NCI-H2107 treated with DMSO at 0.1 percent for 48 hours (cell line): Measurements from ENCODE around the gene ANKRD13D.
A peak's percentile ranks its signal among the peaks of the same experiment; 100 is the strongest.

Experiments used
- DNase-seq: peaks from one replicate; lab custom pipeline; 2025; ENCODE audit not compliant: unreplicated experiment; lab: John Stamatoyannopoulos, UW

The ANKRD13D gene

GRCh38 chr11:67273260-67273990 lies 15.7 kb upstream of the ANKRD13D start:
- no peak for DNase-seq

- no peak for DNase-seq
Measured at GRCh38 chr11:67274768-67275605, 14.1 kb upstream of the ANKRD13D start.

GRCh38 chr11:67275606-67276409 lies 13.3 kb upstream of the ANKRD13D start:
- DNase-seq: no peak

DNA sequence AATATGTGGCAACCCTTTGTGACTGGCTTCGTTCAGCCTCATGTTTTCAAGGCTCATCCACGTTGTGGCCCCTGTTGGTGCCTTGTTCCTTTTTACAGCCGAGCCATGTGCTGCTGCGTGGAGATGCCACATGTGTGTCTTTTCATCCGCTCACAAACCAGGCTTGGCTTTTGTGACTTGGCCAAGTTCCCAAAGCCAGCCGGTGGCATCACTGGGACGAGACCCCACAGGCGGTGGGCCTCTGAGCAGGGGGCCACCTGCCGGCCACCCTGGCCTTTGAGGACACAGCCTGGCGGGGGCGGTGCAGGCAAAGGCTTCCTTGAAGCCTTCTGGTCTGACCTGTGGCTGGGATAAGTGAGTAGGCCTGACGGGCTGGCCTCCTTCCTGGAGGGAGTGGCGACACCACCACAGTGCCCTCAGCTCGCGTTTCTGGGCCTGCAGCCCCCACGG lies 12.3 kb upstream of the ANKRD13D start:
- DNase-seq: no peak

- peak; percentile 81 for DNase-seq
Measured at GRCh38 chr11:67277231-67277961, 11.7 kb upstream of the ANKRD13D start.

DNA sequence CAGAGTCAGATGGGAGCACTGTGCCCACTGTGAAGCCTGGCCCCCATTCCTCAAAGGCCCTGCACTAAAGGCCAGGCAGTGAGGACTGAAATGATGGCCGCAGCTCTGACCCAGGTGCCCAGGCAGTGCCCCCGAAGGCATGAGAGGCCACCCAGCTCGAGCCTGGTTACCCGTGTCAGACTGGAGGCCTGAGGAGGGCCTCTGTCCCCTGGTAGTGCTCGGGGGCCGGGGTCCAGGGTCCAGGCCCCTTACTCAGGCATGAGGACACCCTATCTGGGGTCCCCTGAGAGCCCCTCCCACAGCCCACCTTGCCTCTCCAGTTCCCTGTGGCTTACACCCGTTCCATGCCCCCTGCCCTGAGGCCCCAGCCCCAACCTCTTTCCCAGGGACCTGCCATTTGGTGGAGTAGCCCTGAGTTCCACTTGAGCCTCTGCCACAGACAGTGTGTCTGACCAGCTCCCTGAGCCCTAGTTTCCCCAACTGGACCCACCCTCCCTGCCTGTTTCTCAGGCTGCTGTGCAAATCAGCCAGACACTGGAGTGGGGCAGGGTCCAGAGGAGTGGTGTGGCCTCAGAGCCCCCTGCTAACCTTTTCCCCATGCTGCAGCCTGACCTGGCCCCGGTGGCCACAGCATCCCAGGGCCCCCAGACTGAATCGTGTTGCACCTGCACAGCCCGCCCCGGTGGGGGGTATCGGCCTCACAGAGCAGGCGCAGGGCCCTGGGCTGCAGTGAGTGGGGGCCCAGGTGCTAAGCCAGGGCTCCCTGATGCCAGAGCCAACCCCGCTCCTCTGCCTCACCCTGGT lies 10.8 kb upstream of the ANKRD13D start:
- no peak for DNase-seq

DNA sequence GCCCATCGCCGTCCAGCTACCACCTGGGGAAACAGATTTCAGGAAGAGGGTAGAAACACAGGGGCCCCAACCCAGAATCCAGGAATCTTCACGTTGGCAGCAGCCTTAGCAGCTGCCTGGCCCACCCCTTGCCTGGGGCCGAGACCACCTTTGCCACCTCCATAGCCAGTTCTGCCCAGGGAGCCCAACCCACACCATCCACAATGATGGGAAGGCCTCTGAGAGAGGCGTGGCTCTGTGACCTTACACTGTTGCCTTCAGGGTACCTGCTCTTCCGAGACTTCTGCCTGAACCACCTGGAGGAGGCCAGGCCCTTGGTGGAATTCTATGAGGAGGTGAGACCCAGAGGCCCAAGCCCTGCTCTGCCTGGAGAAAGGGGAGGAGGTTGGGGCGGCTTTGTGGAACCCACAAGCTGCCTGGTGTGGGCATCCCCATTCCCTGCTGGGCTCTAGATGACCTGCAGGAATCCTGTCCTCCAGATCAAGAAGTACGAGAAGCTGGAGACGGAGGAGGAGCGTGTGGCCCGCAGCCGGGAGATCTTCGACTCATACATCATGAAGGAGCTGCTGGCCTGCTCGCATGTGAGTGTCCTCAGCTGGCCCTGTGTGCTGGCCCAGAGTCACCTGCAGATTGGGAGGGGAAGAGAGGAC lies 10.0 kb upstream of the ANKRD13D start:
- no peak for DNase-seq

DNA sequence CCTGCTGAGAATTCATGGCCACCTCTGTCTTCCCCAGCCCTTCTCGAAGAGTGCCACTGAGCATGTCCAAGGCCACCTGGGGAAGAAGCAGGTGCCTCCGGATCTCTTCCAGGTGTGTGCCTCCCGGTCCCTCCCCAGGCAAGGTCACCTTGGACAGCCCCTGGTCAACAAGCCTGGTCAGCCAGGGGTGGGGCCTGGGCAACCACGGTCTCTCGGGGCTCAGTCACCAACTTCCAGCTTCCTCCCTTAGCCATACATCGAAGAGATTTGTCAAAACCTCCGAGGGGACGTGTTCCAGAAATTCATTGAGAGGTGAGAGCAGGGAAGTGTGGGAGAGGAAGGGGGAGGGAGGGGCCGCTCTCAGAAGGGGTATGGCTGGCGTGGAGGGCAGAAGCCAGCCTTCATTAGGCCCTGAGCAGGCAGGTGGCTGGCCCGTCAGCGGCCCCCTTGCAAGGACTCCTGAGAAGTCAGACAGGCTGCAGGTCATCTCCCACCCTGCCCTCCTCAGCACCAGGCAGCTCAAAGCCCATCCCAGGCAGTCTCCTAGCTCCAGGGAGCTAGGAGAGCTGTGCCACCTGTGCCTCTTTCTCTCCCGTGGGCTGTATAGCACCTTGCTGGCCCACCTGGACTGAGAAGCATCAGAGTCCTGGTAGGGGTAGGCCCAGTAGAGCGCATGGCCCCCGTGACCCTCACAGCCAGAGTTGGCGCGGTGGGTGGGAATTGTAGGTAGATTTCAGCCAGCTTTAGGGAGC lies 9.3 kb upstream of the ANKRD13D start:
- no peak for DNase-seq

DNA sequence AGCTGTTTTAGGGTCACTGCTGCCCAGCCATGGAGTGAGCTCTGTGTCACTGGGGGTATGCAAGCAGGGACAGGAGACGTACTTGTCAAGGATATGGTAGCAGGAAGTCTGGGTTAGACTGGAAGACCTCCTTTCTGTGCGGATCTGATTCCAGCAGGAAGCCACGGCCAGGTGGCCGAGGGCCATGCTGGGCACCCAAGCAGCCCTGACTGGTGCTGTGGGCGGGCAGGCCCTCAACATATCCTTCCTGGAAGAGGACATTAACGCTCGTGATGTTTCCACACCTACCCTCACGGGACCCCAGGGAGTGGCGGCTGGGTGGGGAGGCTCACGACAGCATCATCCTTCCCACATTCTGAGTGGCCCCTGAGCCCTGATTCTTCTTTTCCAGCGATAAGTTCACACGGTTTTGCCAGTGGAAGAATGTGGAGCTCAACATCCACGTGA lies 8.7 kb upstream of the ANKRD13D start:
- no peak for DNase-seq

DNA sequence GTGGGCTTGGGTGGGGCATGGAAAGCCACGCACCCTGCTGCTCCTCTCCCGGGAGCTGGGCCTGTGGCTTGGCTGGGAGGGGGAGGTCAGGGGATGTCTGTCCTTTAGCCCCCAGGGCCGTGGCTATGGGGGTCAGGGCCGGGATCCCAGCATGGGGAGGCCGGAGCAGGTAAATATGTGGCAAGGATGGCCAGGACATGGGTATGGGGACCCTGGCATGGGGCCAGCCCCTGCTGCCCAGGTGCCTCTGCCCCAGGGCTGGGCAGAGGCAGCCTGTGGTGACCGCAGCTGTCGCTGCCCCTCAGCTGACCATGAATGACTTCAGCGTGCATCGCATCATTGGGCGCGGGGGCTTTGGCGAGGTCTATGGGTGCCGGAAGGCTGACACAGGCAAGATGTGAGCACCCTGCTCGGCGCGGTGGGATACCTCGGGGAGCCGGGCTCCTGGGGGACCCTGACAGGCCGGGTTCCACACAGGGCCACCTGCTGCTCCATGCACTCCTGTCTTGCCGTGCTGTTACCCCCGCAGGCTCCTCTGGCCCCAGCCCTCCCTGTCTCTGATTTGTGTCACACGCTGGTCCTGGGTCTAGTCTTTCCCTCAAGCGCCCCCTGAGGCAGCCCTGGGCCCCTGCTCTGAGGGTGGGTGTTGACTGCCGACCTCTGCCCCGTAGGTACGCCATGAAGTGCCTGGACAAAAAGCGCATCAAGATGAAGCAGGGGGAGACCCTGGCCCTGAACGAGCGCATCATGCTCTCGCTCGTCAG lies 8.1 kb upstream of the ANKRD13D start:
- DNase-seq: no peak

DNA sequence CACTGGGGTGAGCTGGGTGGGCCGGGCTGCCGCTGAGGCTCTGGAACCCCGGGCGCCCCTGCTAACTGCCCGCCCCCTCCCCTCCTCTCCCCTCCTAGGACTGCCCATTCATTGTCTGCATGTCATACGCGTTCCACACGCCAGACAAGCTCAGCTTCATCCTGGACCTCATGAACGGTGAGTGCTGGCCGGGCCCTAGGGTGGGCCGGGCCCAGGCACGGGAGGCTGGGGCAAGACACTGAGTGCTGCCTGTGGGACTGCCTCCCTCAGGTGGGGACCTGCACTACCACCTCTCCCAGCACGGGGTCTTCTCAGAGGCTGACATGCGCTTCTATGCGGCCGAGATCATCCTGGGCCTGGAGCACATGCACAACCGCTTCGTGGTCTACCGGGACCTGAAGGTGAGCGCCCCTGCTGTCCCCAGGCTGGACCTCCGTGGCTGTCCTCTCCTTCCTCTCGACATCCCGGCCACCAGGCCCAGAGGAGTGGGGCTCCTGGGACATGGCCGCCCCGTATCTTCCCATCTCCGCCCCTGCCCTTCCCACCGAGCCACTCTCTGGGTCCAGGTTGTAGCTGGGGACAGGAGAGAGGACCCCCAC lies 7.5 kb upstream of the ANKRD13D start:
- no peak for DNase-seq

- DNase-seq: no peak
Measured at GRCh38 chr11:67282155-67282875, 6.8 kb upstream of the ANKRD13D start.

GRCh38 chr11:67282876-67283371 lies 6.2 kb upstream of the ANKRD13D start:
- no peak for DNase-seq

DNA sequence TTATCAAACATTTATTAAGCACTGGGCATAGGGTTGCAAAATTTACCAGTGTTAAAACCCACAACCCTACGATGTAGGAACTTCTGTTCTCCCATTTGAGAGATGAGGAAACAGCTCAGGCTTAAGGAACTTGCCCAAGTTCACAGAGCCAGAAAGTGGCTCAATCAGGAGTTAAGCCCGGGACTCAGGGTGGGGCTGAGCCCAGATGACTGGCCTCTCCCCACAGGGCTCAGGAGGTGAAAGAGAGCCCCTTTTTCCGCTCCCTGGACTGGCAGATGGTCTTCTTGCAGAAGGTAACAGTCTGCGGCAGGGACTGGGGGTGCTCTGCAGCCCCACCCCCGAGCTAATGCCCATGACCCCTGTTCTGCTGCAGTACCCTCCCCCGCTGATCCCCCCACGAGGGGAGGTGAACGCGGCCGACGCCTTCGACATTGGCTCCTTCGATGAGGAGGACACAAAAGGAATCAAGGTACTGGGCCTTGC lies 5.6 kb upstream of the ANKRD13D start:
- no peak for DNase-seq

DNA sequence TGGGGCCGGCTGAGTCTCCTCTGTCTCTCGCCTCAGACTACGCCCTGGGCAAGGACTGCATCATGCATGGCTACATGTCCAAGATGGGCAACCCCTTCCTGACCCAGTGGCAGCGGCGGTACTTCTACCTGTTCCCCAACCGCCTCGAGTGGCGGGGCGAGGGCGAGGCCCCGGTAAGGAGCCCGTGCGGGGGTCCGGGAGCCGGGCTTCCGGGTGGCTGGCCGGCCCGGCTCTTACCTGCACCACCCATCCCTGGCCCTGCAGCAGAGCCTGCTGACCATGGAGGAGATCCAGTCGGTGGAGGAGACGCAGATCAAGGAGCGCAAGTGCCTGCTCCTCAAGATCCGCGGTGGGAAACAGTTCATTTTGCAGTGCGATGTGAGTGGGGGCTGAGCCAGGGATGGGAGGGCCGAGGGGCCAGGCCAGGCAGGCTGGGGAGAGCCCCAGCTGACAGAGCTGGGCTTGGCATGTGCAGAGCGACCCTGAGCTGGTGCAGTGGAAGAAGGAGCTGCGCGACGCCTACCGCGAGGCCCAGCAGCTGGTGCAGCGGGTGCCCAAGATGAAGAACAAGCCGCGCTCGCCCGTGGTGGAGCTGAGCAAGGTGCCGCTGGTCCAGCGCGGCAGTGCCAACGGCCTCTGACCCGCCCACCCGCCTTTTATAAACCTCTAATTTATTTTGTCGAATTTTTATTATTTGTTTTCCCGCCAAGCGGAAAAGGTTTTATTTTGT lies 4.1 kb upstream of the ANKRD13D start:
- no peak for DNase-seq
